HG03039 (cell line): ENCODE measurements around the gene PACC1.
"Not testable (repeated sequence)": the region's sequence is repeated elsewhere in the genome, so short reads cannot be mapped to it uniquely, and the experiment has no call there.

ENCODE experiments used
- ATAC-seq: cut with Tn5 transposase; IDR thresholded peaks from one replicate; pipeline ENCODE4 v1.9.1; 2021; ENCODE audit warnings: mild to moderate bottlenecking, moderate library complexity; ENCODE audit not compliant: unreplicated experiment

PACC1 gene

DNA sequence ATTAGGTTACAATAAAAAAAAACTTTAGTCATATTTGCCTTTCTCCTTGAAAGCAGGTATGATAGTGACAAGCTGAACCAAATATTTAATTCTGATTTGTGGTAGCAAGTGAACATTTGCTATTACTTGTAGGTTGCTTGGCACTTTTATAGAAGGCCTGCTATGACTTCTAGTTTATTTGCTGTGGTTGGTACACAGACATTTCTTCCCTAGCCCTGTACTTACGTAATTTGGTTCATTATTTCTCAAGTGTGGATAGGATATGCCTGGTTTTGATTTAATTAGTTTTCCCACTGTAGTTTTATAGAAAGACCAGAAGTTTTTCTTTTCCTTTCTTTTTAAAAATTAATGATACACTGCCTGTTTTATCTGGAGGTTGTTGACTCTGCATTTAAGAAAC lies 73.6 kb downstream of the PACC1 start:
- no peak for ATAC-seq

DNA sequence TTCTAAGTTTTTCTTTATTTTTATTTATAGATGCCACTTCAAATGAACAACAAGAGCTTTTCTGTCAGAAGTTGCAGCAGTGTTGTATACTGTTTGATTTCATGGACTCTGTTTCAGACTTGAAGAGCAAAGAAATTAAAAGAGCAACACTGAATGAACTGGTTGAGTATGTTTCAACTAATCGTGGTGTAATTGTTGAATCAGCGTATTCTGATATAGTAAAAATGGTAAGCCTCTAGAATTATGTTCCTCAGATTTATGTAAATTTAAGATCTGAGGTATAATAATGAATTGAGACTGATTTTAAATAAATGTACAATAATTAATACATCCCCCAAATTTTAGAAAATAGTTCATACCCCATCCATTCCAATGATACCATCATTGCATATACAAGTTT lies 85.6 kb downstream of the PACC1 start:
- no peak for ATAC-seq

GRCh38 chr1:212328248-212328647 lies 86.4 kb downstream of the PACC1 start:
- no peak for ATAC-seq

- no peak for ATAC-seq
Measured at GRCh38 chr1:212326541-212326940, 88.1 kb downstream of the PACC1 start.

DNA sequence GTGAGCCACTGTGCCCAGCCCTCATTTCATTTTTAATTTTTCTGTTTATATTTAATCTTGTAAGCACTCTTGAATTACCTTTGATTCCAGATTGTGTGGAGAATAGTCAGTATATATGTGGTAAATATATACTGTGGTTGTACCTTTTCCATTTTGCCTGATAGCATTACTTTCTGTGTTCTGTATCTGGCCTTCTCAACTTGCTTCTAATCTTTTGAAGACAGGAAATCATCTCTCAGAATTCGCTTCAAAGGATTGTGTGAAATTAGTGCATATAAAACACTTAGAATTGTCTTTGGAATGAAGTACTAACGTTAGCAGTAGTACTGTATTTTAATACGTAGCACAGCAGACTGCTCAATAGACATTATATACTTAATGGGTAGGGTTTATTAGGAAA lies 91.6 kb downstream of the PACC1 start:
- ATAC-seq, result no peak

DNA sequence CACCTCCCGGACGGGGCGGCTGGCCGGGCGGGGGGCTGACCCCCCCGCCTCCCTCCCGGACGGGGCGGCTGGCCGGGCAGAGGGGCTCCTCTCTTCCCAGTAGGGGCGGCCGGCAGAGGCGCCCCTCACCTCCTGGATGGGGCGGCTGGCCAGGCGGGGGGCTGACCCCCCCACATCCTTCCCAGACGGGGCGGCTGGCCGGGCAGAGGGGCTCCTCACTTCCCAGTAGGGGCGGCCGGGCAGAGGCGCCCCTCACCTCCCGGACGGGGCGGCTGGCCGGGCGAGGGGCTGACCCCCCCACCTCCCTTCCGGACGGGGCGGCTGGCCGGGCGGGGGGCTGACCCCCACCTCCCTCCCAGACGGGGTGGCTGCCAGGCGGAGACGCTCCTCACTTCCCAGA lies 93.7 kb downstream of the PACC1 start:
- not testable (repeated sequence) for ATAC-seq

GRCh38 chr1:212317916-212318315 lies 96.8 kb downstream of the PACC1 start:
- ATAC-seq, result no peak

DNA sequence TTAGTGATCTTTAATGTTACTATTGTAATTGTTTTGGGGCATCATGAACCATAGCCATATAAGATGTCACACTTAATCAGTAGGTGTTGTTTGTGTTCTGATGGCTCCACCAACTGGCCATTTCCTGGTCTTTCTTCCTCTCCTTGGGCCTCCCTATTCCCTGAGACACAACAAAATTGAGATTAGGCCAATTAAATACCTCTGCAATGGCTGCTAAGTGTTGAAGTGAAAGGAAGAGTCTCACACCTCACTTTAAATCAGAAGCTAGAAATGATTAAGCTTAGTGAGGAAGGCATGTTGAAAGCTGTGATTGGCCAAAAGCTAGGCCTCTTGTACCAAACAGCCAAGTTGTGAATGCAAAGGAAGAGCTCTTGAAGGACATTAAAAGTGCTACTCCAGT lies 98.8 kb downstream of the PACC1 start:
- no peak for ATAC-seq

DNA sequence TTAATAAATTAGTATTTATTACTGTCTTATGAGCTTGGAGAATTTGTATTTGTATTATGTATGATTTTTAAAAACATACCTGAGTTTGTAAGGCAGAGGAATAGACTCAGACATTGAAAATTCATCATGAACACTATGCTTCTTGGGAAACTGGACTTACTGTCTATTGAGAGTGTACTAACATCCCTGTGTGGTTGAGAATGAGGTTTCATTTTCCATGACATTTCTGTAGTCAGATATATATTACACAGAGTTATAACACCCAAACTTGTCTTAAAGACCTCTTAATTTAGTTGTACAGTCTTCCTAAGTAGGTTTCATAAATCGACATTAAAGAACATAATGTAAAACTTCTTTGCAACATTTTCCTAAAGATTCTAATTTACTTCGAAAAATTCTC lies 99.5 kb downstream of the PACC1 start:
- no peak for ATAC-seq
